Measurements from ENCODE around the gene SPRYD7. TPM values are rescaled to one million over a fixed set of nuclear protein-coding genes. Genes with fewer than 3 reads are reported as not detected.

SPRYD7 gene
- total RNA-seq, 2 donors from 2014 or later = 6.1 to 9.3 TPM

- no peak overlapping the region for H3K27ac ChIP-seq
- TF ChIP-seq CTCF (IDR thresholded peaks at IDR 0.05) = no peak
- no peaks in the 10 kb centered on the region for H3K4me1 ChIP-seq
- H3K4me3 ChIP-seq = no peak overlapping the region
- H3K9me3 ChIP-seq = no peaks in the 10 kb centered on the region
- no peaks in the 10 kb centered on the region for H3K27me3 ChIP-seq
- no peak for DNase-seq (ENCODE audit: low spot score)
- H3K36me3 ChIP-seq = peaks cover 6% of the 10 kb centered on the region
Observed at GRCh38 chr13:49908637-49909036, 27.5 kb downstream of the SPRYD7 start.

- Histone ChIP-seq H3K36me3 (no peaks in the 10 kb centered on the region), H3K9me3 (no peaks in the 10 kb centered on the region), H3K4me3 (no peak overlapping the region), H3K4me1 (no peaks in the 10 kb centered on the region), H3K27ac (no peak overlapping the region), H3K27me3 (no peaks in the 10 kb centered on the region)
- DNase-seq (ENCODE audit: low spot score) = no peak
- no peak for TF ChIP-seq CTCF (IDR thresholded peaks at IDR 0.05)
Observed at GRCh38 chr13:49904729-49905456, 31.2 kb downstream of the SPRYD7 start.

GRCh38 chr13:49898792-49899191, 37.3 kb downstream of the SPRYD7 start:
- no peaks in the 10 kb centered on the region for H3K27me3 ChIP-seq
- H3K4me3 ChIP-seq = no peak overlapping the region
- H3K27ac ChIP-seq = no peak overlapping the region
- H3K4me1 ChIP-seq = no peaks in the 10 kb centered on the region
- no peaks in the 10 kb centered on the region for H3K36me3 ChIP-seq
- H3K9me3 ChIP-seq = no peaks in the 10 kb centered on the region
- DNase-seq (ENCODE audit: low spot score) = no peak
- TF ChIP-seq CTCF (IDR thresholded peaks at IDR 0.05) = no peak

GRCh38 chr13:49897713-49898112, 38.4 kb downstream of the SPRYD7 start:
- Histone ChIP-seq H3K36me3 (no peaks in the 10 kb centered on the region), H3K4me1 (no peaks in the 10 kb centered on the region), H3K4me3 (no peak overlapping the region), H3K27ac (no peak overlapping the region), H3K27me3 (no peaks in the 10 kb centered on the region), H3K9me3 (no peaks in the 10 kb centered on the region)
- no peak for DNase-seq (ENCODE audit: low spot score)
- TF ChIP-seq CTCF (IDR thresholded peaks at IDR 0.05) = no peak

GRCh38 chr13:49895826-49896225, 40.3 kb downstream of the SPRYD7 start:
- Histone ChIP-seq H3K27me3 (no peaks in the 10 kb centered on the region), H3K4me1 (no peaks in the 10 kb centered on the region), H3K4me3 (no peak overlapping the region), H3K9me3 (no peaks in the 10 kb centered on the region), H3K36me3 (no peaks in the 10 kb centered on the region), H3K27ac (no peak overlapping the region)
- TF ChIP-seq CTCF (IDR thresholded peaks at IDR 0.05) = no peak
- no peak for DNase-seq (ENCODE audit: low spot score)

- TF ChIP-seq CTCF (IDR thresholded peaks at IDR 0.05) = no peak
- no peaks in the 10 kb centered on the region for H3K9me3 ChIP-seq
- H3K4me1 ChIP-seq = no peaks in the 10 kb centered on the region
- H3K27me3 ChIP-seq = no peaks in the 10 kb centered on the region
- H3K4me3 ChIP-seq = no peak overlapping the region
- H3K36me3 ChIP-seq = no peaks in the 10 kb centered on the region
- no peak overlapping the region for H3K27ac ChIP-seq
- no peak for DNase-seq (ENCODE audit: low spot score)
Observed at GRCh38 chr13:49893591-49893990, 42.5 kb downstream of the SPRYD7 start.
